Measurements from ENCODE around the gene MXD4.

Gene MXD4

DNA sequence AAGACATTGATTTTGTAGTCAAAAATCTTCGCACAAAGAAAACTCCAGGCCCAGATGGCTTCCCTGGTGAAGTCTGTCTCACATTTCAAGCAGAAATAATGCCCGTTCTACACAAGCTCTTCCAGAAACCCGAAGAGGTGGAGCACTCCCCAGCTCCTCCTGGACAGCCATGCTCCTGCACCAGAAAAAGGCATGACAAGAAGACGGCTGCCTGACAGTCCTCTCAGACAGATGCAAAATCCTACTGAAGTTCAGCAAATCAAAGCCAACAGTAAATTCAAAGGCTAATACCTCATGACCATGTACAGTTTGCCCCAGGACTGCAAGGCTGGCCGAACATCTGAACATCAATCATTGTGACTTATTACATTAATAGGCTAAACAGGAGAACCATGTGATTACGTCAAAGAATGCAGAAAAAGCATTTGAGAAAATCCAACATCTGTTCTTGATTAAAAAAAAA lies 30.8 kb upstream of the MXD4 start:
- no peak for DNase-seq (ENCODE audit: extremely low read depth in 1 of 2, low read depth in 1 of 2)

DNA sequence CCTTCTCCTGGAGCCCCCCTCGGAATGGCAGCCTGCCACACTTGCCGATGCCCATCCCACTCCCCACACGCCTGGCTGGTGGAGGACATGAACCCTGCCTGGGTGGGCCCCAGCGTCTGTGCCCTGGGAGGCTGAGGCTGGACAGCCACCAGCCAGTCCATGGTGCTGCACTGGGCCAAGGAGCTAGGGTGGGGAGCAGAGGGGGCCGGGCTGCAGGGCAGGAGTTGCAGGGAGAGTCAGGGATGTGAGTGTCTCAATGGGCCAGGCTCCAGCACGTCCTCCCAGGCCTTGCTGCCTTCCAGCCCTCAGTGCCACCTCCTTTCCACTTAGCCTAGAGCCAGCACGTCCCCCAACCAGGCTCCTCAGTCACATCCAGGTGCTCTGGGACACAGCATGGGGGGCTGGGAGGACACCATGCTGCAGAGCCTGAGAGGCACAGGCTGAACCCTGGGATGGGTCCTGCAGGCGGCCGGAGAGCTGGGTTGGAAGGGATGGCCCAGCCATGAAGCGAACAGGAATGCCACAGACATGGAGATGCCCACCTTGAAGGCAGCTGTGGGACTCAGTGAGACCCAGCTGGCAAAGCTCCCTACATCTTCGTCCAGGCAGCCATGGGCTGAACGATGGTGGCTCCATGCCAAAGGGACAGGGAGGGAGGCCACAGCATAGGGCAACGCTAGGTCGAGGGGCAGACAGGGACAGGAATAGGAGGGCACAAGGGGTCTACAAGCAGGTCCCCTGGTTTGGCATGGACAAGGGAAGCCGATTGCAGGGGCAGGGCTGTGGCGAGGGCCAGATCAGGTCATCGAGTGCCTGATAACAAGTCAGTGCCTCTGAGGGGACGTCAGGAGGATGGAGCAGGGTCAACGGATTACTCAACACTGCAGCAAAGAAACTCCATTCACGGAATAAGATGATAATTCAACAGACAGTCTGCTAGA lies 30.1 kb upstream of the MXD4 start:
- no peak for DNase-seq (ENCODE audit: extremely low read depth in 1 of 2, low read depth in 1 of 2)

DNA sequence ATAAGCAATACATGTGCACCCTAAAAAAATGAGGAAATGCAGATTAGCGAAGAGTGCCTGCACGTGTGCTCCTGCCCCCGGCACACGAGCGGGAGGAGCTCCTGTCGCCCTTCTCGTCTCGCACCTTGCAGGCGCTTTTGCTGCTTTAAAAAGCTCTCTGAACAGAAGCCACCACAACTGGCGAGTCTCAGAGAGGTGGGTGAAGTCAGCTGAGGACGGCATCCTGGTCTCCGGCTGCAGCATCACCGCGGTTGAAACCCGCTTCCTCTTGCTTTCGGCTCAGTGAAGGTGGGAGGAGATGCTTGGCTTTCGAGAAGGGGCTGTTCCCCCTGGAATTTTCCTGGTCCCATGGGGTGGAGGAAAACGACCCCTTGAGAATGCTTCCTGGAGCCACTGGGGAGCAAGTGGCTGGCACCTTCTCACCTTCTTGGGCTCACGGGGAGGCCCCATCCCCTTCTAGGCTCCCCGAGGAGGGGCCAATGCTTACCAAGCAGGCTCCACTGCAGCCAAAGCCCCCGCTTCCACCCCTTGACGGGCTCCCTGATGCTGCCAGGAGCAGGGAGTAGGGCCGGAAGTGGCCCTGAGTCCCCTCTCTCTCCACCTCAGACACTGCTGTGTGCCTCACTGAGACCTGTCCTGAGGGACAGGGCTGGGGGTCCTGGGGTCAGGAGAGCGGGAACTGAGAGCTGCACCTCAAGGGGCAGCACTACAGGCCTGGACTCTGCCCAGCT lies 29.2 kb upstream of the MXD4 start:
- DNase-seq (ENCODE audit: extremely low read depth in 1 of 2, low read depth in 1 of 2), result peak; percentile 46 to 71

DNA sequence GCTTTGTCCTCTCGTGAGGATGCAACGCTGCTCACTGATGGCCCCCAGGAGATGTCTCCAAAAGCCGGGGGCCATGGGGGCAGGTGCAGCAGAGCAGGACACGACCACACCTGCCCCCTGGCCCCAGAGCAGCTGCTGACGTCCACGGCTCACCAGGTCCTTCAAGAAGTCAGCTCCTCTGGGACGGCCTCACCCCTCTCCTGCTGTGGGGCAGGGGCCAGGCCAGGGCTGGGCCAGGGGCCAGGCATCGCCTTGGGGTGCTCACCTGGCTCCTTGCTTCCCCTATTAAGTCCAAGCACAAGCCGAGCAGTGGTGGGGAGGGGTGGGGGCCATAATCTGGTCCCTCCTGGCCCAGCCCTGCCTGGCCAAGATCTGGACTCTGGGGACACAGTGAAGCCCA lies 28.6 kb upstream of the MXD4 start:
- DNase-seq (ENCODE audit: extremely low read depth in 1 of 2, low read depth in 1 of 2), result no peak

DNA sequence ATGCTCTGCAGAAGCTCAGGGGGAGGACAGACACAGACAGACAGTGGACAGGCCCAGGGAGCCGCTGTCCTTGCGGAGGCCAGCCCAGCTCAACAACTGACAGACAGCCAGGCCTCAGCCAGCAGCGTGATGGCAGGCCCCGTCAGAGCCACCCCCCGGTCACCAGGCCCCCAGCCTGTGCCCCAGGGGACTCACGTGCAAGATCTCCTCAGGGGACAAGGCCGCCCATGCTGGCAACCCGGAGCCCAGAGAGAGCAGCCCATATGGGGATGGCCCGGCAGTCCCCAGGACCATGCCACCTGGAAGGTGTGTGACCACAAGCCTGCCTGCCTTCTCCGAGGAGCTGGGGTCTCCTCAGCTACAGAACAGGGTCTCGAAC lies 28.0 kb upstream of the MXD4 start:
- DNase-seq (ENCODE audit: extremely low read depth in 1 of 2, low read depth in 1 of 2), result no peak

DNA sequence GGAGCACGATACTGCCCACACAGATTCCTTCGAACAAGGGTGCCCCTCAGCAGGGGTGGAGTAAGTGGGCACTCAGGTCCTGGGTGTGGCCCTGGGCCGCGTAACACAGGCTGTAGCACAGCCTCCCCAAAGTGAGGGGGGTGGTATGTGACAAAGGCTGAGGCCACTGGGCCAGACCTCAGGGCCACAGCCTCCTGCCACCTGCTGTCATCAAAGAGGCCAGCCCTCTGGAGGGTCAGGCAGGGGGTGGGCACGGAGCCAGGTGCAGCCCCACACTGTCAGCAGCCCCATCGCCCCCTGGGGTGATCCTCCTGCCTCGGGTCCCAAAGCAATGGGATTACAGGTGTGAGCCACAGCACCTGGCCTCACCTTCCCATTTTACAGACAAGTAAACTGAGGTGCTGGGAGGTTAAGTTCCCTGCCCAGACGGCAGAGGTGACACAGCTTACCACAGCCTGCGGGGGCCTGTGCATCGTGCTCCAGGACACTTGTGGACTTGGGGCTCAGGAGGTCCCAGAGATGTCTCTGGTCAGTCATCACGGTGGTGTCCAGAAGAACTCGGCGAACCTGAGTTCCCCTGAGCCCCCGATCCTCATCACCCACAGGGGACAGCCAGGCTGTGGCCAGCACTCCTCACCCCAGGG lies 27.5 kb upstream of the MXD4 start:
- DNase-seq (ENCODE audit: extremely low read depth in 1 of 2, low read depth in 1 of 2), result no peak

DNA sequence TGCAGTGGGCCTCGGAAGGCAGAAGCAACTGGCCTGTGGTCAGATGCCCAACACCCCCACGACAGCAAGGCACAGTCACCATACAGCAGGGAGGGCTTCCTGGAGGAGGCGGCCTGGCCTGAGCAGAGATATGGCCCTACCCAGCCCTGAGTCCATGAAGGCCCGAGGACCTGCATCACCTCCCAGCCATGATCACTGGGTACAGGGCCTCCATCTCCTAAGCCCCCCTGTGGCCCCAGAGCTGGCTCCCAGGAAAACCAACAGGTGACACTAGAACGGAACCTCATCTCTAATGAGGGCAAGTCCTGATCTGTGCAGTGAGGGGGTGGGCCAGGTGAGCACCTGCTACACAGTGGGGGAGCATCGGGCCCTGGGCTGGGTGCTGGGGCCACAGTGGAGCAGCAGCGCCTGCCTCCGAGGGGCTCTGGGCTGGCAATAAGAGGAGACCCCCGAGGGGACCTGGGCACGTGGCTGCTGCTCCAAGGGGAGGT lies 26.2 kb upstream of the MXD4 start:
- no peak for DNase-seq (ENCODE audit: extremely low read depth in 1 of 2, low read depth in 1 of 2)

DNA sequence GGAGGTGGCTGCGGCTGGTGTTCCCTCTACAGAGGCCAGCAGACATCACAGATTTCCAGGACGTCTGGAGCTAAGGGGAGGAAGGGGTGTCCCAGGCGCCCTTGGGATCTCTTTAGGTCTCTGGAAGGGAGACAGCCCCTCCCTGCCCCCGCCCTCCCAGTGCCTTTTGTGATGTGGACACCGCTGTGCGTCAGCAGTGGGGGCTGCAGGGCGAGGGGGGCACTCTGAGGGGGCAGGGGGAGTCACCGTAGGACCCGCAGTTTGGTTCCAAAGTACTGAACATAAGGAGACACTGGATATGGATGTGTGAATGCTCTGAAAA lies 25.6 kb upstream of the MXD4 start:
- DNase-seq (ENCODE audit: extremely low read depth in 1 of 2, low read depth in 1 of 2), result no peak

DNA sequence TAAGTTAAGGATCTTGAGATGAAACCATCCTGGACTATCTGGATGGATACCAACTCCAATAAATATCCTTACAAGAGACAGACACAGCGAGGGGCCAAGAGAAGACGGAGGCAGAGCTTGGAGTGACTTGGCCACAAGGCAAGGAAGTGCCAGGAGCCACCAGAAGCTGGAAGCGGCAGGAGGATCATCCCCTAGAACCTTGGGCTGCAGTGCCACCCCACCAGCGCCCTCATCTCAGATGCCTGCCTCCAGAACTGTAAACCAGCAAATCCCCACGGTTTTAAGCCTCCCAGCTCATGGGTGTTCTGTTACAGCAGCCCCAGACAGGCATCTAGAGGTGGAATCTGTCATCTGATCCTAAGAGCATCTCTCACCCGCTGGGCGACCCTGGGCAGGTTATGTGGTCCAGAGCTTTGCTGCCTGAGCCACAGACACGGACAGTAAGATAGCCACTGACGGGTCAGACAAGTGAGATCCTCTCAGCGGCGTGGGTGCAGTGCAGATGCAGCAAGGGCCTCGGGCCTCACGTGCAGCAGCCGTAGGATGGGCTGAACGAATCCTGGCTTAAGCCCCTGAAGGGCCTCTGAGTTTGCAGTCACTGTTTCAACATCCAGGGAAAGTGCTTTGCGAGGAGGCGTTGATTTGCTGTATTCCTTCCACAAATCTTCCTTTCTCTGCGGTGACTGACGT lies 25.1 kb upstream of the MXD4 start:
- no peak for DNase-seq (ENCODE audit: extremely low read depth in 1 of 2, low read depth in 1 of 2)

DNA sequence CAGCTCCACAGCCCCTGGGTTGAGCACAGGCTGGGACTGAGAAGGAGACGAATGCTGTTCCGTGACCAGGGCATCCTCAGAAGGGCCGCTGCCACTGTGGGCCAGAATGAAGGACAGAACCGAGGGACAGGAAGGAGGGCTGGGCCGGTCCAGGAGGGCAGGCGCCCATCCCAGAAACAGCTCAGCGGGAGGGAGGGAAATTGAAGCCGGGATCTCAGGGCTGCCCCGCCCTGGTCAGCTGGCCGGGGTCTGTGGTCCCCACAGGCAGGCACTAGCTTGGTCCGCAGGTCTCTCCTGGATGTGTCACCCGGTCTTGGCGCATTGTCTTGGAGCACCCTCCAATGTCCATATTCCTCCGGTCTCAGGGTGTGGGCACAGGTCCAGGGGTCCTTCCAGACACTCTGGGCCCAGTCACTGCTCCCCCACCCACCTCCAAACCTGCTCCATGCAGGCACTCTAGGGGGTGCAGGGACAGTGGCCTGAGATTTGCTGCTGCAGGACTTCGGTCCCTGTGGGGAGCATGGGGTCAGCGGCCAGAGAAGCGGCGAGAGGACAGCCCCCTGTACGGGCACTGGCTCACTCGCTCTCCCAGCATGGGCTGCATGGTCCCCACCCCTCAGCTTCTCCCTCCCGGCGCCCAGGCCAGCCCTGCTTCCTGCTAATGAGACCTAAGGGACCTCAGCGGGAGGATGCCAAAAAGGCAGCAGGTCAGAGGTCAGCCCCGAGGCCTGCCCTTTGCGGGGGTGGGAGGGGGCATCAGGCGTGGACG lies 23.9 kb upstream of the MXD4 start:
- no peak for DNase-seq (ENCODE audit: extremely low read depth in 1 of 2, low read depth in 1 of 2)

DNA sequence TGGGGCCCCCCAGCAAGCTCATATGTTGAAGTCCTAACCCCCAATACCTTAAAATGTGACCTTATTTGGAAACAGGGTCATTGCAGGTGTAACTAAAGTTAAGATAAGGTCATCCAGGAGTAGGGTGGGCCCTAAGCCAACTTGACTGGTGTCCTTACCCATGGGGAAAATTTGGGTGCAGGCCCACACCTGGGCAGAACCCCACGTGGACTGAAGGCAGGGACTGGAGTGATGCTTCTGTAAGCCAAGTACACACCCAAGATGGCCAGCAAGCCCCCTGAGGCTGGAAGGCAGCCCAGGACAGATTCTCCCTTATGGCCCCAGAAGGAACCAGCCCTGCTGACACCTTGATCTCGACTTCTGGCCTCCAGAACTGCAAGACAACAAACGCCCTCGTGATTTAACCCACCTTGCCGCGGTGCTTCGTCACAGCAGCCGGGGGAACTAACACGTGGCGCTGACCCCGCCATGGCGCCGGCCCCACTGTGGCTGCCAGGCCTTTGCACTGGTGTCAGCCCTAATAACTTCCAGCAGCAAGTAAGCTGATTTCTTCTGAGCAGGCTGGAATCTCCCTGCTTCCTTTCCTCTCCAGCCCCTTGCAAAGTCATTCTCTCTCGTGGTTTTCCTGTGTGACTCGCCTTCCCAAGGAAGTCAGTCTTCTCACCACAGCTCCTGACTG lies 23.2 kb upstream of the MXD4 start:
- DNase-seq (ENCODE audit: extremely low read depth in 1 of 2, low read depth in 1 of 2), result no peak

DNA sequence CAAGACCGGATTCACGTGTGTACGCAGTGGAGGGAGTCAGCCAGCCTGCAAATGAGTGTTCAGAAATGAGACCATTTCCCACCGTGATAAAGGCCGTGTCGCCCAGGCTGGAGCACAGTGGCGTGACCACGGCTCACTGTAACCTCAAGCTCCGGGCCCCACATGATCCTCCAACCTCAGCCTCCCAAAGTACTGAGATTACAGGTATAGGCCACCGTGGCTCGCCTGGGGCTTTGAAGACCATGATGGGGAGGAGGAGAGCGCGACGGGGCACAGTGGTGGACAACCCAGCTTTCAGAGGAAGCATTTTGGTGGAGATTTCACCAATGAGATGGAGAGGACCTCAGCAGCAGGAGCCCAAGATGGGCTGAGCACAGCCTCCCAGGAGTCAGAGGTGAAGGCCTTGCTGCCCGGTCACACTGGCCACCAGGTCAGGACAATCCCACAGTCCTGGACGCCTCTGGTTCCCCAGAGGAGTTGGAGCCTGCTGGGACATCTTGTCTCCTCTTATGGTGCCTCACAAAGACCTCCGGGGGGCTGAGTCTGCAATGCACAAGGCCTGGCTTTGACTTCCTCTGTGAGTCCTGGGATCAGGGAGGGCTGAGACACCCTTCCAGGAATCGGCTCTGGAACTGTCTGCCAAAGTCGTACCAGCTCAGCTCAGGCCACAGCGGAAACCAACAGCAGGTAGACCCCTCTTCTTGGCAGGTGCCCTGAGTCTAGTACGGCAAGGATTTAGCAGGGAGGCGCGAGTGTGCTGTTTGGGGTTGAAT lies 22.4 kb upstream of the MXD4 start:
- DNase-seq (ENCODE audit: extremely low read depth in 1 of 2, low read depth in 1 of 2), result no peak

DNA sequence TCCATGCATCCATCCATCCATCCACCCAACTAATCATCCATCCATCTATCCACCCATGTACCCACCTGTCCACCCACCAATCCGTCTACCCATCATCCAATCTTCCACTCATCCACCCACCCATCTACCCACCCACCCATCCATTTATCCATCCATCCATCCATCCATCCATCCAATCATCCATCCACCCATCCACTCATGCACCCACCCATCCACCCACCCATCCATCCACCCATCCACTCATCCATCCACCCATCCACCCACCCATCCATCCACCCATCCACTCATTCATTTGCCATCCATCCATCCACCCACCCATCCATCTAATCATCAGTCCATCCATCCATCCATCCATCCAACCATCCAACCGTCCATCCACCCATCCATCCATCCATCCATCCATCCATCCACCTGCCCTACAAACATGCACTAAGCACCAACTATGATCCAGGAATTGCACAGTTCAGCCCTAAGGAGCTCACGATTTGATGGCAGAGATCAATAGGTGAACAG lies 21.3 kb upstream of the MXD4 start:
- DNase-seq (ENCODE audit: extremely low read depth in 1 of 2, low read depth in 1 of 2), result no peak

DNA sequence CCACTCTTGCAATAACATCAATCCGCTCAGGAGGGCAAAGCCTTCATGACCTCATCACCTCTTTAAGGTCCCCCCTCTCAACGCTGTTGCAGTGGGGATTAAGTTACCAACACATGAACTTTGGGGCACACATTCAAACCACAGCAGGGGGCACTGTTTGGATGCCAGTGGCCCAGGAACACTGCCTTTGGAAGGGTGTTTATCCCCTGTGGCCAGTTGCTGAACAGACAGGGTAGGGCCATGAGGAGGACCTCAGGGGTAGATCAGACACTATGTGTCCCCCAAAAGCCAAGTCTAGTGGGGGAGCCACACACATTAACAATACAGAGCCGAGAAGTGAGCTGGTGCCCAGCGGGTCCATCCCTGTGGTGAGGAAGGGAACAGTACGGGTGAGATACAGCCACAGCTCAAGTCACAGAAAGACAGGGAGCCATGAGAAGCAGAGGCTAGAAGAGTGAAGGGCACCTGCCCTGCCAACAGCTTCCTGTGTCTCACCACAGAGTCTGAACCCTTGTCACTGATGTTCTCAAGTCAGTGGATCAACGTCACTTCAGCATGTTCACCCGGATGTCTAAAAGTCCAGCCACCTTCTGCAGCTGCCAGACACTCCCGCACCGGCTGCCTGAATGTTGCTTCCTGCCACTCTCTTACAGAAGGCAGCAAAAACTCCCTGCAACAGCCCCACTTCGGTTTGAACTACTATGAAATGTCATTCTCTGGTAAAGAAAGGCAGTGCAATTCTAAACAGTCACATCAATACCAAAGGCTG lies 19.9 kb upstream of the MXD4 start:
- peak; percentile 45 to 85 for DNase-seq (ENCODE audit: extremely low read depth in 1 of 2, low read depth in 1 of 2)

DNA sequence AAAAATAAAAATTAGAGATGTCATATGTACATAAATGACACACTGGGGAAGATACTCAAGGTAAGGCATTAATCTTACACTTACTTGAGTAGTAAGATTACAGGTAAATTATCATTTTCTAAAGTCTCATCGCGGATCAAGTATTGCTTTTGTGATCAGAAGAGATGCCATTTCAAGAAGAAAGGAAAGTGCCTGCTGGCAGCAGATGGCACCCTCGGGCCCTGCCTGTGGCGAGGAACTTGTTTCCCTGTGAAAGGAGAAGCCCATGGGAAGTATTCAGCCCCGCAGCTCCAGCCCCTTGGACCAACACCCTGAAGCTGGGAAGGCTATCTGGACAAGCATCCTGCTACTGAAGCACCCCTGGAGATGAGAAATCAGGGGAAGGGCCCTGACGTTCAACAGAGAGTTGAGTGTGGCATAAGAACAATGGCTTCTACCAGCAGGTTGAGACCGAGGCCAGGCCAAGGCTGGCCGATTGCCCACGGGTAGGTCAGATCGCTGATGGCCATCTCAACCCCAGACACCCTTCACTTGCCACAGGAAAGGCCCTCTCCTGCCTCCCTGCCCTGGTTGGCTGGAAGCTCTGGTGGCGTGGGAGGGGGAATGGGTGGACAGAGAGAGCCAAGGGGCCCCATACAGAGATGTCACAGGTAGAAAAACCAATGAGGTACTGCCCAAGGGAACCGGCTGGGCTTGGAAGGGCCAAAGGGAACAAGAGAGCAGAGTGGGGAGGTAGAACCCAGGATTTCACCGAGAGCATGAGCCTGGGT lies 18.8 kb upstream of the MXD4 start:
- no peak for DNase-seq (ENCODE audit: extremely low read depth in 1 of 2, low read depth in 1 of 2)

DNA sequence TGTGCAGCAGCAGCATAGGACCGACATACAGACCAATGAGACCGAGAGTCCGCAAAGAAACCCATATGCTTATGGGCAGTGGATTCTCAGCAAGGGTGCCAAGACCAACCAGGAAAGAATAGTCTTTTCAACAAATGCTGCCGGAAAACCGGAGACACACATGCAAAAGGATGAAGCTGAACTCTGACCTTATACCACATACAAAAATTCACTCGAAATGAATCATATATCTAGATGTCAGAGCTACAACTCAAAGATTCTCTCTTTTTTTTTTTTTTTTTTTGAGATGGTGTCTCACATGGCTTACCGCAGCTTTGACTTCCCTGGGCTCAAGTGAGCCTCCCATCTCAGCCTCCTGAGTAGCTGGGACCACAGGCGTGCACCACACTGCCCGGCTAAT lies 16.0 kb upstream of the MXD4 start:
- DNase-seq (ENCODE audit: extremely low read depth in 1 of 2, low read depth in 1 of 2), result no peak

DNA sequence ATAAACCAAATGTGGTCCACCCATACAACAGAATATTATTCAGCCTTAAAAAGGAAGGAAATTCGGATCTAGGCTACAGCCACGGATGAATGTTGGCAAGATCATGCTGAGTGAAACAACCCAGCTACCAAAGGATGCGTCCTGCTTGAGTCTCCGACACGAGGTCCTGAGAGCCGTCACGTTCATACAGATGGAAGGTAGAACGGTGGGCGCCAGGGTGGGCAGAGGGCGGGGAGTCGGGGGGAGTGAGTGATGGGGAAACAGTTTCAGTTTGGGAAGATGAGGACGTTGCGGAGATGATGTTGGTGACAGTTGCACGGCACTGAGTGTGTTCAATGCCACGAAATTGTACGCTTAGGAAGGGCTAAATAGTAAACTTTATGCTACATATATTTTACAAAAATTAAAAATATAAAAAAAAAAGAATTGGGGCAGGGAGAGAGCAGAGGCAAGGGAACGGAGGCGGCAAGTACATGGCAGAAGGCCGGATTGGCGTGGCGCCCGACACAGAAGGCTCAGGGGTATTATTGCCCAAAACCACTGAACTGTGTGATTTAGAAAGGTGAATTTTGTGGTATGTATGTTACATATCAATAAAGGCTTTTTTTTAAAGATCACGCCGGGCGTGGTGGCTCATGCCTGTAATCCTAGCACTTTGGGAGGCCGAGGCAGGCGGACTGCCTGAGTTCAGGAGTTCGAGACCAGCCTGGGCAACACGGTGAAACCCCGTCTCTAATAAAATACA lies 14.8 kb upstream of the MXD4 start:
- no peak for DNase-seq (ENCODE audit: extremely low read depth in 1 of 2, low read depth in 1 of 2)
